Mucosa of descending colon (tissue), 3 donors: ENCODE measurements around the gene IL12RB2. TPM values are rescaled to one million over a fixed set of nuclear protein-coding genes. Genes with fewer than 3 reads are reported as not detected.
"Not testable (repeated sequence)": the region's sequence is repeated elsewhere in the genome, so short reads cannot be mapped to it uniquely, and the experiment has no call there.

Experiments
- ATAC-seq: fragments of 200-7000 bp; cut with Tn5 transposase; one replicate; pipeline ENCODE4 v1.9.1; 2020; ENCODE audit warnings: mild to moderate bottlenecking, moderate library complexity
- DNase-seq, 3 donors: peaks; one replicate each; pipeline ENCODE4 v3.0.0-alpha.2; 2020
- H3K36me3 ChIP-seq: fragments of 200-600 bp; one replicate; pipeline ENCODE4 v1.8.0; 2021; ENCODE audit warnings: low read depth, mild to moderate bottlenecking
- H3K4me1 ChIP-seq: fragments of 200-600 bp; one replicate; pipeline ENCODE4 v1.8.0; 2021; ENCODE audit warnings: low read depth, mild to moderate bottlenecking
- H3K4me3 ChIP-seq: fragments of 200-600 bp; one replicate; pipeline ENCODE4 v1.8.0; 2021; ENCODE audit warnings: mild to moderate bottlenecking
- H3K9me3 ChIP-seq: fragments of 200-600 bp; one replicate; pipeline ENCODE4 v1.8.0; 2021; ENCODE audit warnings: mild to moderate bottlenecking
- CTCF ChIP-seq: fragments of 200-600 bp; IDR thresholded peaks from one replicate; pipeline ENCODE4 v1.8.0; 2022; ENCODE audit warnings: antibody characterized with exemption, mild to moderate bottlenecking
- intact Hi-C, 2 donors: fragments of 100-400 bp; cut with DNase I in 1 of 2; cut with micrococcal nuclease in 1 of 2; formaldehyde crosslinking; loops; one replicate each; pipeline versions ENCODE4 v1.11.0 to v1.11.1; 2022; cut with DNase I, micrococcal nuclease
- total RNA-seq, 3 donors: library from RNA; stranded (reverse); fragmentation: NEBNext Ultra II Directional in 2 of 3; extraction: Animal tissue kit (Norgen Biotek cat#: 25700) in 2 of 3; gene quantifications; one replicate each; pipeline versions ENCODE4 v1.2.1 to v1.2.4, GENCODE V29; 2021 to 2023
- donor health status: DM: no; HTN: no; CAD: no; lungs with moderate emphysema.
- donor health status: DM: no; HTN: no; CAD: no.
- donor health status: DM: no; HTN: yes; CAD: no.

IL12RB2 gene
- total RNA-seq, 3 donors from 2014 or later = 0.55 to 1.7 (median 0.92) TPM

GRCh38 chr1:67399199-67399993 lies 91.7 kb downstream of the IL12RB2 start:
- intact Hi-C loops = no loop called here
- TF ChIP-seq CTCF = no peak
- Histone ChIP-seq H3K4me3 (no peak overlapping the region), H3K9me3 (no peaks in the 10 kb centered on the region), H3K36me3 (no peaks in the 10 kb centered on the region), H3K4me1 (no peaks in the 10 kb centered on the region)
- ATAC-seq = no peak
- DNase-seq = no peak

- H3K9me3 ChIP-seq, H3K4me1 ChIP-seq, H3K4me3 ChIP-seq, DNase-seq, intact Hi-C loops, ATAC-seq, H3K36me3 ChIP-seq: not testable (repeated sequence)
Observed at GRCh38 chr1:67400029-67400786, 92.5 kb downstream of the IL12RB2 start.

- no peak for TF ChIP-seq CTCF
- Histone ChIP-seq H3K36me3 (no peaks in the 10 kb centered on the region), H3K4me1 (no peaks in the 10 kb centered on the region), H3K9me3 (no peaks in the 10 kb centered on the region), H3K4me3 (no peak overlapping the region)
- ATAC-seq = peak; percentile 11
- DNase-seq = no peak
- intact Hi-C loops = no loop called here
Observed at GRCh38 chr1:67401443-67401842, 93.8 kb downstream of the IL12RB2 start.

GRCh38 chr1:67404212-67404620 lies 96.5 kb downstream of the IL12RB2 start:
- ATAC-seq (peak; percentile 25), DNase-seq (no peak)
- intact Hi-C loops = no loop called here

GRCh38 chr1:67405473-67406245 lies 98.0 kb downstream of the IL12RB2 start:
- H3K4me3 ChIP-seq = no peak overlapping the region
- H3K4me1 ChIP-seq = no peaks in the 10 kb centered on the region
- TF ChIP-seq CTCF = no peak
- H3K9me3 ChIP-seq = no peaks in the 10 kb centered on the region
- ATAC-seq (no peak), DNase-seq (no peak)
- H3K36me3 ChIP-seq = no peaks in the 10 kb centered on the region
- intact Hi-C loops = no loop called here

More at GRCh38 chr1:67404212-67404620, 96.5 kb downstream of the IL12RB2 start:
- no peak overlapping the region for H3K4me3 ChIP-seq
- H3K4me1 ChIP-seq = no peaks in the 10 kb centered on the region
- TF ChIP-seq CTCF = no peak
- H3K36me3 ChIP-seq = no peaks in the 10 kb centered on the region
- no peaks in the 10 kb centered on the region for H3K9me3 ChIP-seq
